Measurements from ENCODE around the gene NOP14. TPM values are rescaled to one million over a fixed set of nuclear protein-coding genes. Genes with fewer than 3 reads are reported as not detected.

Gene NOP14
- total RNA-seq, 4 donors from 2014 or later, result 21.2 to 33.1 (median 23.0) TPM

- no peak overlapping the region for H3K4me3 ChIP-seq (ENCODE audit: low read depth, poor library complexity, severe bottlenecking)
- TF ChIP-seq CTCF (IDR thresholded peaks at IDR 0.05) (no peak), POLR2A (IDR thresholded peaks at IDR 0.05) (no peak)
- DNase-seq (ENCODE audit: low spot score in 2 of 2), result peak in 1 of 2 donors; percentile 76
- intact Hi-C loops (cut with DNase I; ENCODE audit: low total_unique reads), result no loop called here
- 64 to 78% methylated on average over 12 to 14 of the region's 16 CpGs for WGBS, 2 donors
These were observed 48.7 kb downstream of the NOP14 start for GRCh38 chr4:2914256-2915126.

GRCh38 chr4:2913168-2913567 lies 50.0 kb downstream of the NOP14 start:
- DNase-seq (ENCODE audit: low spot score in 2 of 2), result no peak

GRCh38 chr4:2911868-2912267 lies 51.3 kb downstream of the NOP14 start:
- H3K4me3 ChIP-seq (ENCODE audit: low read depth, poor library complexity, severe bottlenecking), result no peak overlapping the region
- intact Hi-C loops (cut with DNase I; ENCODE audit: low total_unique reads), result no loop called here
- DNase-seq (ENCODE audit: low spot score in 2 of 2), result no peak
- WGBS, 2 donors, result 78 to 88% methylated on average over 3 of the region's 3 CpGs
- TF ChIP-seq POLR2A (IDR thresholded peaks at IDR 0.05) (no peak), CTCF (IDR thresholded peaks at IDR 0.05) (no peak)

More at GRCh38 chr4:2913168-2913567, 50.0 kb downstream of the NOP14 start:
- no peak overlapping the region for H3K4me3 ChIP-seq (ENCODE audit: low read depth, poor library complexity, severe bottlenecking)
- TF ChIP-seq CTCF (IDR thresholded peaks at IDR 0.05), result no peak
- no peak for TF ChIP-seq POLR2A (IDR thresholded peaks at IDR 0.05)
- WGBS, 2 donors, result 76 to 86% methylated on average over 4 to 6 of the region's 6 CpGs
- intact Hi-C loops (cut with DNase I; ENCODE audit: low total_unique reads), result no loop called here

GRCh38 chr4:2910409-2910808 lies 52.8 kb downstream of the NOP14 start:
- no peak for TF ChIP-seq CTCF (IDR thresholded peaks at IDR 0.05)
- no peak for TF ChIP-seq POLR2A (IDR thresholded peaks at IDR 0.05)
- no peak for DNase-seq (ENCODE audit: low spot score in 2 of 2)
- WGBS, 2 donors, result 85 to 95% methylated on average over 7 of the region's 7 CpGs
- H3K4me3 ChIP-seq (ENCODE audit: low read depth, poor library complexity, severe bottlenecking), result no peak overlapping the region
- intact Hi-C loops (cut with DNase I; ENCODE audit: low total_unique reads), result no loop called here

- TF ChIP-seq POLR2A (IDR thresholded peaks at IDR 0.05) (no peak), CTCF (IDR thresholded peaks at IDR 0.05) (no peak)
- H3K4me3 ChIP-seq (ENCODE audit: low read depth, poor library complexity, severe bottlenecking), result no peak overlapping the region
- WGBS, 2 donors, result 82 to 83% methylated on average over 8 of the region's 8 CpGs
- no peak for DNase-seq (ENCODE audit: low spot score in 2 of 2)
- intact Hi-C loops (cut with DNase I; ENCODE audit: low total_unique reads), result no loop called here
These were observed 53.6 kb downstream of the NOP14 start for GRCh38 chr4:2909583-2909982.

All from lower leg skin (tissue), 4 donors.